Measurements from ENCODE around the gene TMEM179. TPM values are rescaled to one million over a fixed set of nuclear protein-coding genes. Genes with fewer than 3 reads are reported as not detected.

TMEM179 gene
- total and polyA plus RNA-seq, 9 donors: 0.19 to 0.30 (median 0.22) TPM; not detected in 6

- WGBS, 3 donors: 82 to 90% (median 84%) methylated on average over 13 to 14 of the region's 14 CpGs
These were observed 31.1 kb upstream of the TMEM179 start for GRCh38 chr14:104635717-104636116.

GRCh38 chr14:104634886-104635570, 30.5 kb upstream of the TMEM179 start:
- H3K9me3 ChIP-seq: no peaks in the 10 kb centered on the region
- TF ChIP-seq CTCF (IDR thresholded peaks at IDR 0.05) (no peak), POLR2A (IDR thresholded peaks at IDR 0.05) (no peak), EP300 (IDR thresholded peaks at IDR 0.05) (no peak)
- no peaks in the 10 kb centered on the region for H3K36me3 ChIP-seq
- no peak overlapping the region for H3K27ac ChIP-seq
- H3K27me3 ChIP-seq: no peaks in the 10 kb centered on the region
- DNase-seq: no peak
- H3K4me3 ChIP-seq: no peak overlapping the region
- H3K4me1 ChIP-seq (ENCODE audit: insufficient read depth): no peaks in the 10 kb centered on the region
- intact Hi-C loops (cut with DNase I): no loop called here
- 83 to 88% (median 84%) methylated on average over 20 to 26 of the region's 26 CpGs for WGBS, 3 donors

More at GRCh38 chr14:104635717-104636116, 31.1 kb upstream of the TMEM179 start:
- no peaks in the 10 kb centered on the region for H3K27me3 ChIP-seq
- no peak for DNase-seq
- H3K9me3 ChIP-seq: no peaks in the 10 kb centered on the region
- no peak overlapping the region for H3K4me3 ChIP-seq
- H3K27ac ChIP-seq: no peak overlapping the region
- intact Hi-C loops (cut with DNase I): no loop called here
- no peaks in the 10 kb centered on the region for H3K36me3 ChIP-seq
- TF ChIP-seq POLR2A (IDR thresholded peaks at IDR 0.05) (no peak), CTCF (IDR thresholded peaks at IDR 0.05) (no peak), EP300 (IDR thresholded peaks at IDR 0.05) (no peak)
- H3K4me1 ChIP-seq (ENCODE audit: insufficient read depth): no peaks in the 10 kb centered on the region

- no peaks in the 10 kb centered on the region for H3K27me3 ChIP-seq
- WGBS, 3 donors: 84 to 91% (median 88%) methylated on average over 19 to 20 of the region's 20 CpGs
- no peak overlapping the region for H3K4me3 ChIP-seq
- peaks cover 0 to 4% of the 10 kb centered on the region in 2 donors for H3K9me3 ChIP-seq
- DNase-seq: no peak
- no peak overlapping the region for H3K27ac ChIP-seq
- H3K36me3 ChIP-seq: no peaks in the 10 kb centered on the region
- TF ChIP-seq CTCF (IDR thresholded peaks at IDR 0.05) (no peak), POLR2A (IDR thresholded peaks at IDR 0.05) (no peak), EP300 (IDR thresholded peaks at IDR 0.05) (no peak)
- no peaks in the 10 kb centered on the region for H3K4me1 ChIP-seq (ENCODE audit: insufficient read depth)
- intact Hi-C loops (cut with DNase I): no loop called here
These were observed 29.7 kb upstream of the TMEM179 start for GRCh38 chr14:104634138-104634760.

- H3K27me3 ChIP-seq: no peaks in the 10 kb centered on the region
- H3K4me3 ChIP-seq: no peak overlapping the region
- 75 to 81% (median 80%) methylated on average over 22 to 24 of the region's 24 CpGs for WGBS, 3 donors
- intact Hi-C loops (cut with DNase I): no loop called here
- H3K4me1 ChIP-seq (ENCODE audit: insufficient read depth): no peaks in the 10 kb centered on the region
- H3K9me3 ChIP-seq: peaks cover 0 to 6% of the 10 kb centered on the region in 2 donors
- no peak overlapping the region for H3K27ac ChIP-seq
- no peak for TF ChIP-seq EP300 (IDR thresholded peaks at IDR 0.05)
- no peak for TF ChIP-seq CTCF (IDR thresholded peaks at IDR 0.05)
- TF ChIP-seq POLR2A (IDR thresholded peaks at IDR 0.05): no peak
- no peak for DNase-seq
- no peaks in the 10 kb centered on the region for H3K36me3 ChIP-seq
These were observed 28.9 kb upstream of the TMEM179 start for GRCh38 chr14:104633276-104634137.

Measured in ovary (tissue), 9 donors.